Measurements from ENCODE around the gene IQCN.

DNA sequence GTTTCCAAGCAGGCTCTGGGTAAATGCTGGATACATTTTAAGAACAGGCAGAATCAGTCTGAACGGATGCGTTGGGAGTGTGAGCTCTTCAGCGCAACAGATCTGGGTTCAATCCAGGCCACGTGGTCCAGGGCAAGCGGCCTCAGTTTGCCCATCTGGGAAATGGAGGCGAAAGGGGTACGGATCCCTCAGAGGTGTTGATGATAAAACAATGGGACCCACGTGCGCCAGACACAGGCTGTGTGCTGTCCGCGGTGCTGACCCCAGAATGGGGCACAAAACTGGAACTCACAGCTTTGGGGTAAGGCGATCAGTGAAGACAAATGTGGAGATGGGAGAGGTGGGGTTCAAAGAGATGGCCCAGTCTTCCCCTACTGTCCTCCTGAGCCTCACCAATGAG, 34.9 kb downstream of the IQCN start:
- TF ChIP-seq, protein P1, sequence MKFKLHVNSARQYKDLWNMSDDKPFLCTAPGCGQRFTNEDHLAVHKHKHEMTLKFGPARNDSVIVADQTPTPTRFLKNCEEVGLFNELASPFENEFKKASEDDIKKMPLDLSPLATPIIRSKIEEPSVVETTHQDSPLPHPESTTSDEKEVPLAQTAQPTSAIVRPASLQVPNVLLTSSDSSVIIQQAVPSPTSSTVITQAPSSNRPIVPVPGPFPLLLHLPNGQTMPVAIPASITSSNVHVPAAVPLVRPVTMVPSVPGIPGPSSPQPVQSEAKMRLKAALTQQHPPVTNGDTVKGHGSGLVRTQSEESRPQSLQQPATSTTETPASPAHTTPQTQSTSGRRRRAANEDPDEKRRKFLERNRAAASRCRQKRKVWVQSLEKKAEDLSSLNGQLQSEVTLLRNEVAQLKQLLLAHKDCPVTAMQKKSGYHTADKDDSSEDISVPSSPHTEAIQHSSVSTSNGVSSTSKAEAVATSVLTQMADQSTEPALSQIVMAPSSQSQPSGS (CRISPR knock-in tag; IDR thresholded peaks at IDR 0.05; ENCODE audit: borderline replicate concordance, low read depth) = no peak
- TF ChIP-seq, protein P2, sequence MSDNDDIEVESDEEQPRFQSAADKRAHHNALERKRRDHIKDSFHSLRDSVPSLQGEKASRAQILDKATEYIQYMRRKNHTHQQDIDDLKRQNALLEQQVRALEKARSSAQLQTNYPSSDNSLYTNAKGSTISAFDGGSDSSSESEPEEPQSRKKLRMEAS (CRISPR knock-in tag; IDR thresholded peaks at IDR 0.05) = peak; percentile 93
- TF ChIP-seq, protein P3, sequence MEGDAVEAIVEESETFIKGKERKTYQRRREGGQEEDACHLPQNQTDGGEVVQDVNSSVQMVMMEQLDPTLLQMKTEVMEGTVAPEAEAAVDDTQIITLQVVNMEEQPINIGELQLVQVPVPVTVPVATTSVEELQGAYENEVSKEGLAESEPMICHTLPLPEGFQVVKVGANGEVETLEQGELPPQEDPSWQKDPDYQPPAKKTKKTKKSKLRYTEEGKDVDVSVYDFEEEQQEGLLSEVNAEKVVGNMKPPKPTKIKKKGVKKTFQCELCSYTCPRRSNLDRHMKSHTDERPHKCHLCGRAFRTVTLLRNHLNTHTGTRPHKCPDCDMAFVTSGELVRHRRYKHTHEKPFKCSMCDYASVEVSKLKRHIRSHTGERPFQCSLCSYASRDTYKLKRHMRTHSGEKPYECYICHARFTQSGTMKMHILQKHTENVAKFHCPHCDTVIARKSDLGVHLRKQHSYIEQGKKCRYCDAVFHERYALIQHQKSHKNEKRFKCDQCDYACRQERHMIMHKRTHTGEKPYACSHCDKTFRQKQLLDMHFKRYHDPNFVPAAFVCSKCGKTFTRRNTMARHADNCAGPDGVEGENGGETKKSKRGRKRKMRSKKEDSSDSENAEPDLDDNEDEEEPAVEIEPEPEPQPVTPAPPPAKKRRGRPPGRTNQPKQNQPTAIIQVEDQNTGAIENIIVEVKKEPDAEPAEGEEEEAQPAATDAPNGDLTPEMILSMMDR (IDR thresholded peaks at IDR 0.05) = no peak
- TF ChIP-seq ZNF416 (CRISPR knock-in tag; IDR thresholded peaks at IDR 0.05) (no peak), NFATC4 (CRISPR knock-in tag; IDR thresholded peaks at IDR 0.05) (no peak), NR1H2 (CRISPR knock-in tag; IDR thresholded peaks at IDR 0.05) (no peak), CREM (CRISPR knock-in tag; IDR thresholded peaks at IDR 0.05) (no peak)
- TF ChIP-seq, protein P4, sequence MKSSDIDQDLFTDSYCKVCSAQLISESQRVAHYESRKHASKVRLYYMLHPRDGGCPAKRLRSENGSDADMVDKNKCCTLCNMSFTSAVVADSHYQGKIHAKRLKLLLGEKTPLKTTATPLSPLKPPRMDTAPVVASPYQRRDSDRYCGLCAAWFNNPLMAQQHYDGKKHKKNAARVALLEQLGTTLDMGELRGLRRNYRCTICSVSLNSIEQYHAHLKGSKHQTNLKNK (CRISPR knock-in tag; IDR thresholded peaks at IDR 0.05) = no peak

All from WTC11 (cell line).